ACC112 (cell line): ENCODE measurements around the gene MEGF6.

Source experiments
- H2AFZ ChIP-seq: fragments of 200-600 bp; sonication (generic); one replicate; pipeline ENCODE4 v1.6.0; 2017; ENCODE audit warnings: antibody characterized with exemption, low read length; ENCODE audit not compliant: unreplicated experiment
- H3K27ac ChIP-seq: fragments of 200-600 bp; sonication (generic); 2 replicates; pipeline ENCODE4 v1.5.1; 2014; ENCODE audit warnings: low read depth, mild to moderate bottlenecking, antibody characterized with exemption, low read length, moderate library complexity
- H3K27me3 ChIP-seq: fragments of 200-600 bp; sonication (generic); 2 replicates; pipeline ENCODE4 v1.6.1; 2014; ENCODE audit warnings: mild to moderate bottlenecking, antibody characterized with exemption, low read length, moderate library complexity, mixed read lengths; ENCODE audit not compliant: insufficient read depth
- H3K36me3 ChIP-seq: fragments of 200-600 bp; sonication (generic); 2 replicates; pipeline ENCODE4 v1.6.1; 2016; ENCODE audit warnings: mild to moderate bottlenecking, antibody characterized with exemption, low read length, moderate library complexity, mixed read lengths; ENCODE audit not compliant: insufficient read depth
- H3K4me1 ChIP-seq: fragments of 200-600 bp; sonication (generic); one replicate; pipeline ENCODE4 v1.6.1; 2016; ENCODE audit warnings: low read length, mixed read lengths; ENCODE audit not compliant: insufficient read depth, unreplicated experiment, control insufficient read depth
- H3K4me3 ChIP-seq: fragments of 200-600 bp; sonication (generic); 2 replicates; pipeline ENCODE4 v1.5.1; 2014; ENCODE audit warnings: mild to moderate bottlenecking, low read depth, low read length
- H3K79me2 ChIP-seq: fragments of 200-600 bp; sonication (generic); one replicate; pipeline ENCODE4 v1.6.0; 2016; ENCODE audit warnings: low read length; ENCODE audit not compliant: control insufficient read depth, unreplicated experiment, insufficient read depth

Gene MEGF6

GRCh38 chr1:3451994-3452865 lies 159.1 kb downstream of the MEGF6 start:
- peaks cover 20% of the 10 kb centered on the region; the same call in 1 of the 2 replicates for H3K27me3 ChIP-seq
- H3K4me1 ChIP-seq = no peaks in the 10 kb centered on the region
- H3K36me3 ChIP-seq = no peaks in the 10 kb centered on the region
- H3K4me3 ChIP-seq = no peak overlapping the region
- no peak overlapping the region for H3K27ac ChIP-seq
- no peaks in the 10 kb centered on the region for H3K79me2 ChIP-seq
- H2AFZ ChIP-seq = no peak overlapping the region

GRCh38 chr1:3450983-3451382 lies 160.3 kb downstream of the MEGF6 start:
- Histone ChIP-seq H3K79me2 (no peaks in the 10 kb centered on the region), H3K27me3 (peaks cover 20% of the 10 kb centered on the region; the same call in 1 of the 2 replicates), H3K36me3 (no peaks in the 10 kb centered on the region), H3K4me3 (no peak overlapping the region), H3K27ac (no peak overlapping the region), H2AFZ (no peak overlapping the region), H3K4me1 (no peaks in the 10 kb centered on the region)

- Histone ChIP-seq H3K4me1 (no peaks in the 10 kb centered on the region), H3K79me2 (no peaks in the 10 kb centered on the region)
Measured at GRCh38 chr1:3450202-3450863, 161.0 kb downstream of the MEGF6 start.

DNA sequence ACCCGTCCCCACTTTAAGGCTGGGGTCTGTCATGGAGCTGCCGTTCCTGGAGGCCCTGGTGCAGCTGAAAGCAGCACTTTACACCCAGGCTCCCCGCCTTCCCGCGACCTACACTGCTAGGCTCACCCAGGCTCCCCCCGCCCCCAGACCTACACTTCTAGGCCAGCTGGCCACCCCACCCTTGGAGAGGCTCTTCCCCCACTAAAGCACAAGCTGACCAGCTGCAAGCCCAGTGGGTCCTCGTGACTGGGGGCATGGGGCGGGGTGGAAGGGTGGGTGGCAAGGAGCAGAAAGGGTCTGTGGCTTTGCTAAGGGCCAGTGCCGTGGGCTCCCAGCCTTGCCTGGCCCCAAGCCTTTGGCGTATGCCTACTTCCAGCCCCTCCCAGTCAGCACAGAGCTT lies 166.6 kb downstream of the MEGF6 start:
- Histone ChIP-seq H2AFZ (no peak overlapping the region), H3K4me1 (no peaks in the 10 kb centered on the region), H3K27ac (no peak overlapping the region), H3K79me2 (no peaks in the 10 kb centered on the region), H3K36me3 (no peaks in the 10 kb centered on the region), H3K27me3 (peaks cover 48% of the 10 kb centered on the region), H3K4me3 (no peak overlapping the region)

More at GRCh38 chr1:3450202-3450863, 161.0 kb downstream of the MEGF6 start:
- no peak overlapping the region for H3K4me3 ChIP-seq
- H3K27me3 ChIP-seq = peaks cover 20% of the 10 kb centered on the region; the same call in 1 of the 2 replicates
- no peak overlapping the region for H3K27ac ChIP-seq
- no peak overlapping the region for H2AFZ ChIP-seq
- no peaks in the 10 kb centered on the region for H3K36me3 ChIP-seq

DNA sequence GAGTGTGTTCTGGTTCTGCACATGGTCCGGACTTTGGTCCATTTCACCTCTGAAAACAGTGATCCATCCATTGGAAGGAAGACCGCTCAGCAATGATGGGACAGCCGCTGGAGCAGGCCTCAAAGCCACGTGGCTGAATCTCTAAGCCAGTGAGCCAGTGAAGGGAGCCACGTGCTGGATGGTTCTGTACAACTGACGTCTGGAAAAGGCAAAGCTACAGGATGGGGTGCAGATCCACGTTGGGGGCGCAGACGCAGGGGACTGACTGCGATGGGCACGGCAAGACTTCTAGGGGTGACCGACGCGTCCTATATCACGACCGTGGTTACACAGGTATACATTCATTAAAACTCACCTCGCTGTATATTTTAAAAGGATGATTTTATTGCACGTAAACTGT lies 167.0 kb downstream of the MEGF6 start:
- H3K4me1 ChIP-seq = no peaks in the 10 kb centered on the region
- peaks cover 44% of the 10 kb centered on the region for H3K27me3 ChIP-seq
- no peaks in the 10 kb centered on the region for H3K79me2 ChIP-seq
- H3K36me3 ChIP-seq = no peaks in the 10 kb centered on the region
- H3K4me3 ChIP-seq = no peak overlapping the region
- H3K27ac ChIP-seq = no peak overlapping the region
- H2AFZ ChIP-seq = no peak overlapping the region

DNA sequence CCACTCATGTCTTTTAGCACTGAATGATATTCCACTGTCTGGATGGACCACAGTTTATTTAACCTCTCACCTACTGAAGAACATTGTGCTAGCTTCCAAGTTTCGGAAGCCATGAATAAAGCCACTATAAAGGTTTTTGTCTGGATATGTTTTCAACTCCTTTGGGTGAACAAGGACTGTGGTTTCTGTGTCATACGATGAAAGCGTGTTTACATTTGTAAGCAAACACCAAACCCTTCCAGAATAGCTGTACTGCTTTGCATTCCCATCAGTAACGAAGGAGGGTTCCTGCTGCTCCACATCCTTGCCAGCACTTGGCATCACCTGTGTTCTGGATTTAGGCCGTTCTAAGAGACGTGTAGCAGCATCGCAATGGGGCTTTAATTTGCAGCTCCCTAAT lies 167.5 kb downstream of the MEGF6 start:
- H3K79me2 ChIP-seq = no peaks in the 10 kb centered on the region
- H3K4me1 ChIP-seq = no peaks in the 10 kb centered on the region
- H2AFZ ChIP-seq = no peak overlapping the region
- no peak overlapping the region for H3K27ac ChIP-seq
- H3K27me3 ChIP-seq = peaks cover 44% of the 10 kb centered on the region
- no peaks in the 10 kb centered on the region for H3K36me3 ChIP-seq
- no peak overlapping the region for H3K4me3 ChIP-seq

- Histone ChIP-seq H3K4me1 (no peaks in the 10 kb centered on the region), H3K36me3 (no peaks in the 10 kb centered on the region), H3K27me3 (peaks cover 44% of the 10 kb centered on the region)
Measured at GRCh38 chr1:3442901-3443300, 168.4 kb downstream of the MEGF6 start.

GRCh38 chr1:3442331-3442730 lies 169.0 kb downstream of the MEGF6 start:
- H3K36me3 ChIP-seq = no peaks in the 10 kb centered on the region
- peaks cover 44% of the 10 kb centered on the region for H3K27me3 ChIP-seq
- H3K4me3 ChIP-seq = no peak overlapping the region
- no peaks in the 10 kb centered on the region for H3K4me1 ChIP-seq
- no peaks in the 10 kb centered on the region for H3K79me2 ChIP-seq
- no peak overlapping the region for H3K27ac ChIP-seq
- H2AFZ ChIP-seq = no peak overlapping the region

More at GRCh38 chr1:3442901-3443300, 168.4 kb downstream of the MEGF6 start:
- H3K27ac ChIP-seq = no peak overlapping the region
- H3K4me3 ChIP-seq = no peak overlapping the region
- no peak overlapping the region for H2AFZ ChIP-seq
- H3K79me2 ChIP-seq = no peaks in the 10 kb centered on the region

DNA sequence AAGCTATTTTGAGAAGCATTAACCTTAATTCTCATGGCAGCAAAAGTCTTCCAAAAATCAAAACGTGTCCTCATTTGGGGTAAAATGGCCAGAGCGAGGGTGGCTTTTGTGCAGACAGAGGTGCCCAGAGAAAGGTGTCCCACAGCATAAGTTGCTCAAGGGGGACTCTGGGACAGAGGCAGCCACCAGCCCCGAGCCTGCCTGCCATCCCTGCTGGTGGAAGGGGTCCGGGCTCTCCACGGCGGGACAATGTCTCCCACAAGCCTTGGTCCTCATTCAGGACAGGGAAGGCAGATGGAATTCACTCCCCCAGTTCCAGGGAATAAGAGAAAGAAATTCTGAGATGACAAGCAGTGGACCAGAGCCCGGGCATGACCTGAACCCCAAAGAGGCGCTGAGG lies 169.4 kb downstream of the MEGF6 start:
- Histone ChIP-seq H3K79me2 (no peaks in the 10 kb centered on the region), H3K27me3 (peaks cover 44% of the 10 kb centered on the region), H3K4me3 (no peak overlapping the region), H2AFZ (no peak overlapping the region), H3K4me1 (no peaks in the 10 kb centered on the region), H3K36me3 (no peaks in the 10 kb centered on the region), H3K27ac (no peak overlapping the region)

DNA sequence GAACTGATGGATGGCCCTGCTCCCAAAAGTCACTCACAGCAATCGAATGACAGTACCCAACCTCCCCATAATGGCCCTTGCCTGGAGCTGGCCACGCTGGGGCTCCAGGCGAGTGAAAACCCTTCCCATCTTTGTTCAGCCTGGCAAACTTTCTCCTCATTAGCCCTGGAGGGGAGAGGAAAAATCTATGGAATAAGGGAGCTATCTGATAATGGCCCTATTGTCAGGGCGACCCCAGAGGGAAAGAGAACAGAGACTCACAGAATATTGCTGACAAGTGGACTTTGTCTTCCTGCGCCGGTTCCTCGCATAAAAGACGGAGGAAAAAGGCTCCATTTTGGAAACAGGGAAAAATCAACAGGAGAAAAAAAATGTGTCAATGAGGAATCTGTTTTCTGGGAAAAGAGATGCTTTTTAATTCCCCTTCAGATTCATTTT lies 169.9 kb downstream of the MEGF6 start:
- Histone ChIP-seq H3K27me3 (peaks cover 44% of the 10 kb centered on the region), H3K27ac (no peak overlapping the region), H3K4me3 (no peak overlapping the region), H2AFZ (no peak overlapping the region), H3K79me2 (no peaks in the 10 kb centered on the region), H3K4me1 (no peaks in the 10 kb centered on the region), H3K36me3 (no peaks in the 10 kb centered on the region)
